NT2/D1 (cell line): Measurements from ENCODE around the gene CAPN13.

ENCODE experiments used
- YY1 ChIP-seq: IDR thresholded peaks from 2 replicates; pipeline ENCODE4 v1.6.1; 2011; ENCODE audit not compliant: insufficient read length, insufficient read depth
- ZNF274 ChIP-seq: IDR thresholded peaks from 2 replicates; pipeline ENCODE4 v1.6.1; 2011; ENCODE audit warnings: mild to moderate bottlenecking, low read depth, low read length

DNA sequence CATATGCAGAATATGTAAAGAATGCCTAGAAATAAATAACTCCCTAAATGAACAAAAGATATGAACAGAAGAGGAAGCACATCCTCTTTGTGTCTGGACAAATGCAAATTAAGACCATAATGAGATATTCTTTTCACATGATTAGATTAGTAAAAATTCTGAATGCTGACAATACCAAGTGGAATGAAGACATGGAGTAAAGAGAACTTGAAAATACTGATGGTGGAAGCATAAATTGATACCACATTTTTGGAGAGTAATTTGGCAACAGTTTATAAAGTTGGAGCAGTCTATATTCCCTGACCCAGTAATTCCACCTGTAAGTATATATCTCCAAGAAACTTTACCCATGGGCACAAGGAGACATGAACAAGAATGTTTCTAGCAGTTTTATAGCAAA is 130.0 kb downstream of the CAPN13 start:
- TF ChIP-seq ZNF274 (no peak), YY1 (no peak)
